CD4-positive, alpha-beta T cell (primary cell): ENCODE measurements around the gene PAGR1. TPM values are rescaled to one million over a fixed set of nuclear protein-coding genes. Genes with fewer than 3 reads are reported as not detected.

ENCODE experiments used
- ATAC-seq: fragments of 200-7000 bp; cut with Tn5 transposase; one replicate; pipeline ENCODE4 v1.10.0; 2022; ENCODE audit warnings: mild to moderate bottlenecking; ENCODE audit not compliant: poor library complexity
- CTCF ChIA-PET: fragments of 350-600 bp; sonication (Branson Sonifier 250); formaldehyde crosslinking; loops from one replicate; lab custom pipeline; 2021; ENCODE audit warnings: antibody characterized with exemption, inconsistent platforms; lab: Charles Lee
- POLR2A ChIA-PET: fragments of 350-600 bp; sonication (Branson Sonifier 250); formaldehyde crosslinking; loops from one replicate; lab custom pipeline; 2021; ENCODE audit warnings: antibody characterized with exemption, inconsistent platforms; lab: Charles Lee
- DNase-seq, 14 experiments: peaks; one replicate each; pipeline ENCODE4 v3.0.0-alpha.2; 2013 to 2020; ENCODE audit warnings: mixed read lengths in 2 of 14
- H3K27ac ChIP-seq, 2 donors: one replicate each; pipeline versions ENCODE4 v1.5.1 to v1.7.0; 2013; ENCODE audit warnings: low read length in 2 of 2, low read depth in 1 of 2, mild to moderate bottlenecking in 1 of 2
- H3K27me3 ChIP-seq, 2 experiments: 1 replicate in 1 of 2; 2 replicates in 1 of 2; pipeline versions ENCODE4 v1.6.1 to v1.7.0; 2013; ENCODE audit warnings: low read length in 2 of 2, control low read depth in 1 of 2, mild to moderate bottlenecking in 1 of 2, moderate library complexity in 1 of 2; ENCODE audit not compliant: insufficient read depth in 2 of 2, control insufficient read depth in 1 of 2
- H3K36me3 ChIP-seq: one replicate; pipeline ENCODE4 v1.6.1; 2013; ENCODE audit warnings: low read length, control low read depth; ENCODE audit not compliant: insufficient read depth
- H3K4me1 ChIP-seq: one replicate; pipeline ENCODE4 v1.6.1; 2013; ENCODE audit warnings: low read length, control low read depth; ENCODE audit not compliant: insufficient read depth
- H3K4me3 ChIP-seq: one replicate; pipeline ENCODE4 v1.5.1; 2013; ENCODE audit warnings: mild to moderate bottlenecking, low read length, moderate library complexity
- H3K9me3 ChIP-seq, 2 experiments: 1 replicate in 1 of 2; 2 replicates in 1 of 2; pipeline versions ENCODE4 v1.6.1 to v1.7.0; 2013; ENCODE audit warnings: low read length in 2 of 2, mild to moderate bottlenecking in 2 of 2, control low read depth in 1 of 2, moderate library complexity in 1 of 2; ENCODE audit not compliant: control insufficient read depth in 1 of 2, insufficient read depth in 1 of 2
- H3K27ac Mint-ChIP-seq: one replicate; pipeline ENCODE4 v1.8.0; 2020; ENCODE audit warnings: mixed read lengths
- H3K27me3 Mint-ChIP-seq: one replicate; pipeline ENCODE4 v1.8.0; 2021; ENCODE audit warnings: mixed read lengths
- H3K36me3 Mint-ChIP-seq: one replicate; pipeline ENCODE4 v1.8.0; 2021; ENCODE audit warnings: low read depth, mixed read lengths
- H3K4me1 Mint-ChIP-seq: one replicate; pipeline ENCODE4 v1.8.0; 2021; ENCODE audit warnings: low read depth, mixed read lengths
- H3K4me3 Mint-ChIP-seq: one replicate; pipeline ENCODE4 v1.8.0; 2020; ENCODE audit warnings: mild to moderate bottlenecking, mixed read lengths
- H3K9me3 Mint-ChIP-seq: one replicate; pipeline ENCODE4 v1.8.0; 2020; ENCODE audit warnings: mixed read lengths
- intact Hi-C, 2 experiments: fragments of 100-400 bp; cut with DNase I in 1 of 2; cut with micrococcal nuclease in 1 of 2; formaldehyde crosslinking; loops; one replicate each; pipeline versions ENCODE4 v1.15.1 to v1.9.0; 2023 to 2025; cut with DNase I, micrococcal nuclease
- total RNA-seq, 174 experiments: library from RNA in 2 of 174; stranded (reverse) in 2 of 174; gene quantifications; one replicate each; pipeline ENCODE4 v1.2.3 and lab custom pipeline; 2021 to 2026
- TF ChIP-seq, protein P1 (sequence below): fragments of 200-600 bp; IDR thresholded peaks from one replicate; pipeline ENCODE4 v1.8.0; 2022; ENCODE audit warnings: antibody characterized with exemption, mild to moderate bottlenecking

PAGR1 gene
- total RNA-seq, 2 experiments from 2014 or later, result 20.3 TPM

DNA sequence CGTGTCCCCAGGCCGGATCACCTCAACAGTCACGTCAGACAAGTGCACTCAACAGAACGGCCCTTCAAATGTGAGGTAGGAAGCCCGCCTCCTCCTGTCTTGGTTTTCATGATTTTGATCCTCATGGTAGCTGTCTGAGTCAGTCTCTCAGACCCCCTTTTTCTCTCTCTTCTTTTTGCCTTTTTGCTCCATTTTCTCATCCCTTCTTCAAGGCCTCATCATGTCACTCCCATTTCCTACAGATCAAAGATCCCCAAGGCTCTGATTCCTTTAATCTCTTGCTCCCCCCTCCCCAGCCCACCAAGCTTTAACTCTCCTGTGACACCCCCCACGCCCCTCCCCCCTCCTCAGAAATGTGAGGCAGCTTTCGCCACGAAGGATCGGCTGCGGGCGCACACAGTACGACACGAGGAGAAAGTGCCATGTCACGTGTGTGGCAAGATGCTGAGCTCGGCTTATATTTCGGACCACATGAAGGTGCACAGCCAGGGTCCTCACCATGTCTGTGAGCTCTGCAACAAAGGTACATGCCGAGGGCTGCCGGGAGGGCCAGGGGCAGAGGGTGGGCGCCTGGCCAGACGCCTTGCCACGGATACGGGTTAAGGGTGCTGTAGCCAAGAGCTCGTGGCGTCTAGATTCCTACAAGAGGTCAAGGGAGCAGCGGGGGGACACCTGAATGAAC is 7.6 kb upstream of the PAGR1 start:
- Mint-ChIP-seq H3K4me1 (peaks cover 68% of the 10 kb centered on the region), H3K9me3 (no peaks in the 10 kb centered on the region), H3K36me3 (peaks cover 53% of the 10 kb centered on the region)

DNA sequence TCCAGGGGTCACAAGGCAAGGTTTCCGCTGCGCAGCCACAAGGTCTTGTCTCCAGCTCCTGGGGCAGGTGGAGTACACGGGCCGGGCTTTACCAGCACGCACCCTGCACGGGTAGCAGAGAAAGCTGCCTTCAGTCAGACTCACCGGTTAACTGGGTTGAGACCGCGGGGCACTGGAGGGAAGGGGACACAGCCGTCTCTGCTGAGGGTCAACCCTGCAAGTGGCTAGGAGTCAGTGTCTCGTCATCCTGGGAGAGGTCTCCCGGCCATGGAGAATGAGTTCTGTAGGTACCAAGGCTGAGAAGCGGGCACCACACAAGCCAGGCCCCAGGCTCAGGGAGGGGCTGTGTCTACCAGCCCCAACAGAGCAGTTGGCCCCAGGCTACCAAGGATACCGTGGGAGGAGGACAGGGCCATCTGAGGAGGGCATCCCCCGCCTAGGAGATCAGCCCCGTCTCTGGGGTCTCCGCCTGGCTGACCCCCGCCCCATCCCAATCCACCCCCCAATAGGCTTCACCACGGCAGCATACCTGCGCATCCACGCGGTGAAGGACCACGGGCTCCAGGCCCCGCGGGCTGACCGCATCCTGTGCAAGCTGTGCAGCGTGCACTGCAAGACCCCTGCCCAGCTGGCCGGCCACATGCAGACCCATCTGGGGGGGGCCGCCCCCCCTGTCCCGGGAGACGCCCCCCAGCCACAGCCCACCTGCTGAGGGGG is 6.8 kb upstream of the PAGR1 start:
- TF ChIP-seq, protein P1, sequence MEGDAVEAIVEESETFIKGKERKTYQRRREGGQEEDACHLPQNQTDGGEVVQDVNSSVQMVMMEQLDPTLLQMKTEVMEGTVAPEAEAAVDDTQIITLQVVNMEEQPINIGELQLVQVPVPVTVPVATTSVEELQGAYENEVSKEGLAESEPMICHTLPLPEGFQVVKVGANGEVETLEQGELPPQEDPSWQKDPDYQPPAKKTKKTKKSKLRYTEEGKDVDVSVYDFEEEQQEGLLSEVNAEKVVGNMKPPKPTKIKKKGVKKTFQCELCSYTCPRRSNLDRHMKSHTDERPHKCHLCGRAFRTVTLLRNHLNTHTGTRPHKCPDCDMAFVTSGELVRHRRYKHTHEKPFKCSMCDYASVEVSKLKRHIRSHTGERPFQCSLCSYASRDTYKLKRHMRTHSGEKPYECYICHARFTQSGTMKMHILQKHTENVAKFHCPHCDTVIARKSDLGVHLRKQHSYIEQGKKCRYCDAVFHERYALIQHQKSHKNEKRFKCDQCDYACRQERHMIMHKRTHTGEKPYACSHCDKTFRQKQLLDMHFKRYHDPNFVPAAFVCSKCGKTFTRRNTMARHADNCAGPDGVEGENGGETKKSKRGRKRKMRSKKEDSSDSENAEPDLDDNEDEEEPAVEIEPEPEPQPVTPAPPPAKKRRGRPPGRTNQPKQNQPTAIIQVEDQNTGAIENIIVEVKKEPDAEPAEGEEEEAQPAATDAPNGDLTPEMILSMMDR, result no peak
- ATAC-seq (no peak), DNase-seq (peak in 2 of 14 experiments; percentile 23 to 48)
- Mint-ChIP-seq H3K9me3 (no peaks in the 10 kb centered on the region), H3K36me3 (peaks cover 49% of the 10 kb centered on the region), H3K4me3 (peak overlapping the region; percentile 95), H3K27ac (peak overlapping the region; percentile 98), H3K27me3 (no peaks in the 10 kb centered on the region), H3K4me1 (peaks cover 66% of the 10 kb centered on the region)
- intact Hi-C loops, result loop anchor here (5.0 kb wide), 4 partner anchors 107 to 258 kb away; partner anchors contain the start of genes ALDOA (in 1 of the 2), HIRIP3 (in 1 of the 2), INO80E (in 1 of the 2) and TAOK2 (in 1 of the 2)
- H3K4me3 ChIP-seq, result peak overlapping the region; percentile 56
- ChIA-PET POLR2A (interaction anchor here (0.9 to 11.3 kb wide), 9 partner anchors 8 to 142 kb away, joined by 3 to 217 read pairs (median 32); partner anchors contain the start of genes KIF22, MVP and PAGR1), CTCF (interaction anchor here (0.5 to 3.4 kb wide), 7 partner anchors 8 to 107 kb away, joined by 4 to 93 read pairs (median 39); partner anchors contain the start of genes CDIPT, KIF22 and PAGR1)
- H3K9me3 ChIP-seq, result no peaks in the 10 kb centered on the region
- peaks cover 22% of the 10 kb centered on the region for H3K36me3 ChIP-seq
- H3K27ac ChIP-seq, result peak overlapping the region; percentile 67 to 92
- H3K4me1 ChIP-seq, result peaks cover 80% of the 10 kb centered on the region
- no peaks in the 10 kb centered on the region for H3K27me3 ChIP-seq

More for the DNA sequence above, 7.6 kb upstream of the PAGR1 start:
- TF ChIP-seq, protein P1, result no peak
- POLR2A ChIA-PET, result interaction anchor here (0.6 to 11.3 kb wide), 32 partner anchors 9 to 575 kb away, joined by 3 to 217 read pairs (median 5); partner anchors contain the start of genes ALDOA, C16orf54, CDIPT and CORO1A
- DNase-seq (peak in 6 of 14 experiments; percentile 32 to 68 (median 38)), ATAC-seq (peak; percentile 30)
- no peaks in the 10 kb centered on the region for H3K9me3 ChIP-seq
- peaks cover 24% of the 10 kb centered on the region for H3K36me3 ChIP-seq
- peak overlapping the region; percentile 95 for H3K4me3 Mint-ChIP-seq
- peak overlapping the region; percentile 67 to 92 for H3K27ac ChIP-seq
- CTCF ChIA-PET, result interaction anchor here (0.5 to 3.4 kb wide), 31 partner anchors 8 to 224 kb away, joined by 3 to 93 read pairs (median 4); partner anchors contain the start of genes C16orf54, CDIPT, KCTD13 and KIF22
- H3K27me3 ChIP-seq, result no peaks in the 10 kb centered on the region
- H3K4me1 ChIP-seq, result peaks cover 80% of the 10 kb centered on the region
- intact Hi-C loops, result loop anchor here (5.0 kb wide), 4 partner anchors 106 to 259 kb away; partner anchors contain the start of genes ALDOA (in 1 of the 2), HIRIP3 (in 1 of the 2), INO80E (in 1 of the 2) and TAOK2 (in 1 of the 2)
- H3K4me3 ChIP-seq, result peak overlapping the region; percentile 56
- H3K27me3 Mint-ChIP-seq, result no peaks in the 10 kb centered on the region
- peak overlapping the region; percentile 98 for H3K27ac Mint-ChIP-seq
